Neuronal stem cell (in vitro differentiated cells): Measurements from ENCODE around the gene PACS2.

ENCODE experiments used
- DNase-seq: peaks from one replicate; pipeline ENCODE4 v3.0.0-alpha.2; 2013; ENCODE audit warnings: low spot score
- H2AFZ ChIP-seq: one replicate; pipeline ENCODE4 v1.6.1; 2013; ENCODE audit warnings: mild to moderate bottlenecking, low read length, inconsistent platforms
- H2AK5ac ChIP-seq: 2 replicates; pipeline ENCODE4 v1.6.1; 2013; ENCODE audit warnings: low read depth, mild to moderate bottlenecking, inconsistent platforms, low read length, moderate library complexity, mixed read lengths
- H2BK120ac ChIP-seq: 2 replicates; pipeline ENCODE4 v1.6.1; 2013; ENCODE audit warnings: low read depth, mild to moderate bottlenecking, inconsistent platforms, low read length, moderate library complexity, mixed read lengths
- H2BK12ac ChIP-seq: one replicate; pipeline ENCODE4 v1.6.1; 2013; ENCODE audit warnings: low read length, inconsistent platforms
- H2BK15ac ChIP-seq: 2 replicates; pipeline ENCODE4 v1.6.1; 2013; ENCODE audit warnings: mild to moderate bottlenecking, low read length, inconsistent platforms, mixed read lengths
- H2BK5ac ChIP-seq: one replicate; pipeline ENCODE4 v1.6.1; 2013; ENCODE audit warnings: inconsistent platforms, mild to moderate bottlenecking, low read length, moderate library complexity
- H3K14ac ChIP-seq: one replicate; pipeline ENCODE4 v1.6.1; 2013; ENCODE audit warnings: low read length, inconsistent platforms
- H3K18ac ChIP-seq: 2 replicates; pipeline ENCODE4 v1.6.1; 2013; ENCODE audit warnings: low read length, inconsistent platforms
- H3K23ac ChIP-seq: 2 replicates; pipeline ENCODE4 v1.6.1; 2013; ENCODE audit warnings: low read depth, mild to moderate bottlenecking, mixed read lengths, low read length, inconsistent platforms; ENCODE audit not compliant: poor library complexity
- H3K27ac ChIP-seq: replicated peaks from 3 replicates; pipeline ENCODE4 v1.5.1; 2013; ENCODE audit warnings: low read length, inconsistent platforms
- H3K27me3 ChIP-seq, 3 experiments: 2 replicates each; pipeline ENCODE4 v1.6.1; 2013; ENCODE audit warnings: low read length in 3 of 3, mild to moderate bottlenecking in 2 of 3, inconsistent platforms in 1 of 3, low read depth in 1 of 3, mixed read lengths in 1 of 3, moderate library complexity in 1 of 3; ENCODE audit not compliant: control insufficient read depth in 3 of 3, insufficient read depth in 3 of 3
- H3K36me3 ChIP-seq, 2 donors: replicated peaks in 1 of 2; 2 replicates each; pipeline ENCODE4 v1.6.1; 2013; ENCODE audit warnings: low read length in 2 of 2; ENCODE audit not compliant: control insufficient read depth in 2 of 2, insufficient read depth in 2 of 2
- H3K4ac ChIP-seq: 2 replicates; pipeline ENCODE4 v1.6.1; 2013; ENCODE audit warnings: inconsistent platforms, mild to moderate bottlenecking, low read length, moderate library complexity
- H3K4me1 ChIP-seq, 2 donors: 1 replicate in 1 of 2; 2 replicates in 1 of 2; pipeline ENCODE4 v1.6.1; 2013; ENCODE audit warnings: low read length in 2 of 2, low read depth in 1 of 2; ENCODE audit not compliant: control insufficient read depth in 2 of 2, insufficient read depth in 1 of 2
- H3K4me2 ChIP-seq: one replicate; pipeline ENCODE4 v1.6.1; 2013; ENCODE audit warnings: mild to moderate bottlenecking, low read length, inconsistent platforms; ENCODE audit not compliant: insufficient read depth, poor library complexity, severe bottlenecking
- H3K4me3 ChIP-seq, 2 donors: 2 replicates each; pipeline ENCODE4 v1.5.1; 2013; ENCODE audit warnings: low read length in 2 of 2, mild to moderate bottlenecking in 2 of 2, inconsistent platforms in 1 of 2, moderate library complexity in 1 of 2
- H3K79me1 ChIP-seq: one replicate; pipeline ENCODE4 v1.6.1; 2013; ENCODE audit warnings: low read depth, mild to moderate bottlenecking, inconsistent platforms, low read length, moderate library complexity
- H3K9ac ChIP-seq: one replicate; pipeline ENCODE4 v1.6.1; 2013; ENCODE audit warnings: mild to moderate bottlenecking, low read depth, low read length, inconsistent platforms; ENCODE audit not compliant: poor library complexity
- H3K9me3 ChIP-seq, 2 donors: replicated peaks in 1 of 2; 2 replicates each; pipeline versions ENCODE3 to v1.6.1; 2013; ENCODE audit warnings: low read length in 2 of 2, mild to moderate bottlenecking in 2 of 2, inconsistent platforms in 1 of 2, low read depth in 1 of 2, mixed read lengths in 1 of 2, moderate library complexity in 1 of 2; ENCODE audit not compliant: control insufficient read depth in 2 of 2, insufficient read depth in 1 of 2
- H4K8ac ChIP-seq: one replicate; pipeline ENCODE4 v1.6.1; 2013; ENCODE audit warnings: low read depth, mild to moderate bottlenecking, inconsistent platforms, low read length, moderate library complexity
- H4K91ac ChIP-seq: one replicate; pipeline ENCODE4 v1.6.1; 2013; ENCODE audit warnings: low read length, low read depth, mild to moderate bottlenecking, inconsistent platforms; ENCODE audit not compliant: poor library complexity
- WGBS, 2 donors: extraction: QIAGEN DNeasy Blood & Tissue Kit; methylation state at CpG; one replicate each; pipeline ENCODE4 v1.1.7; 2013; ENCODE audit warnings: missing lambda C conversion rate in 2 of 2, mixed read lengths in 1 of 2; ENCODE audit not compliant: insufficient read length in 2 of 2, insufficient replicate concordance in 1 of 2; ENCODE audit errors: extremely low coverage in 2 of 2; 5-methylcytosine and 5-hydroxymethylcytosine counted together

The PACS2 gene

GRCh38 chr14:105430565-105430964 lies 116.0 kb downstream of the PACS2 start:
- Histone ChIP-seq H4K8ac (no peak overlapping the region), H2BK120ac (no peak overlapping the region), H2BK15ac (no peak overlapping the region), H3K4me1 (peaks cover 0 to 4% of the 10 kb centered on the region in 2 donors), H3K18ac (no peak overlapping the region), H3K4ac (no peak overlapping the region), H3K36me3 (peaks cover 24 to 63% of the 10 kb centered on the region in 2 donors), H3K27me3 (no peaks in the 10 kb centered on the region), H3K14ac (no peak overlapping the region), H2AFZ (no peak overlapping the region), H3K79me1 (peaks cover 16% of the 10 kb centered on the region), H3K23ac (no peak overlapping the region), H3K4me3 (no peak overlapping the region), H3K9me3 (peaks cover 15 to 42% of the 10 kb centered on the region in 2 donors), H2BK5ac (no peak overlapping the region), H4K91ac (no peak overlapping the region), H3K4me2 (no peak overlapping the region), H3K27ac (no peak overlapping the region), H3K9ac (no peak overlapping the region), H2AK5ac (no peak overlapping the region), H2BK12ac (no peak overlapping the region)
- WGBS, 2 donors = no CpG with 5 or more reads among the region's 9 CpGs
- DNase-seq = no peak

GRCh38 chr14:105431256-105431655 lies 116.7 kb downstream of the PACS2 start:
- H3K4ac ChIP-seq = no peak overlapping the region
- H3K18ac ChIP-seq = no peak overlapping the region
- peaks cover 24 to 62% of the 10 kb centered on the region in 2 donors for H3K36me3 ChIP-seq
- no peak overlapping the region for H2BK15ac ChIP-seq
- no peak overlapping the region for H3K9ac ChIP-seq
- no peak overlapping the region for H3K23ac ChIP-seq
- no peak overlapping the region for H2AFZ ChIP-seq
- no peak overlapping the region for H2BK12ac ChIP-seq
- H2AK5ac ChIP-seq = no peak overlapping the region
- H3K4me3 ChIP-seq = no peak overlapping the region
- peaks cover 12% of the 10 kb centered on the region for H3K79me1 ChIP-seq
- peaks cover 0 to 4% of the 10 kb centered on the region in 2 donors for H3K4me1 ChIP-seq
- no peak overlapping the region for H3K4me2 ChIP-seq
- no peaks in the 10 kb centered on the region for H3K27me3 ChIP-seq
- peaks cover 15 to 42% of the 10 kb centered on the region in 2 donors for H3K9me3 ChIP-seq
- H2BK5ac ChIP-seq = no peak overlapping the region
- no peak overlapping the region for H3K14ac ChIP-seq
- no CpG with 5 or more reads among the region's 1 CpG for WGBS, 2 donors
- no peak overlapping the region for H4K91ac ChIP-seq
- H3K27ac ChIP-seq = no peak overlapping the region
- DNase-seq = no peak
- no peak overlapping the region for H4K8ac ChIP-seq
- no peak overlapping the region for H2BK120ac ChIP-seq

GRCh38 chr14:105432657-105433056 lies 118.1 kb downstream of the PACS2 start:
- Histone ChIP-seq H2BK12ac (no peak overlapping the region), H2AK5ac (no peak overlapping the region), H3K27ac (no peak overlapping the region), H3K79me1 (peaks cover 15% of the 10 kb centered on the region), H3K18ac (no peak overlapping the region), H3K9ac (no peak overlapping the region), H4K8ac (no peak overlapping the region), H3K4me1 (peaks cover 0 to 4% of the 10 kb centered on the region in 2 donors), H2BK120ac (no peak overlapping the region), H2AFZ (no peak overlapping the region), H3K4me3 (no peak overlapping the region), H3K4me2 (no peak overlapping the region), H3K4ac (no peak overlapping the region), H3K36me3 (peaks cover 19 to 62% of the 10 kb centered on the region in 2 donors), H4K91ac (no peak overlapping the region), H3K23ac (no peak overlapping the region), H2BK5ac (no peak overlapping the region), H3K9me3 (peaks cover 5 to 31% of the 10 kb centered on the region in 2 donors), H2BK15ac (no peak overlapping the region), H3K14ac (no peak overlapping the region), H3K27me3 (no peaks in the 10 kb centered on the region)
- WGBS, 2 donors = no CpG with 5 or more reads among the region's 12 CpGs
- no peak for DNase-seq

GRCh38 chr14:105433161-105433605 lies 118.6 kb downstream of the PACS2 start:
- no peak overlapping the region for H2BK15ac ChIP-seq
- H2BK5ac ChIP-seq = no peak overlapping the region
- no peak overlapping the region for H3K4me2 ChIP-seq
- peaks cover 5 to 26% of the 10 kb centered on the region in 2 donors for H3K9me3 ChIP-seq
- H2BK120ac ChIP-seq = no peak overlapping the region
- no peak overlapping the region for H3K14ac ChIP-seq
- no peaks in the 10 kb centered on the region for H3K27me3 ChIP-seq
- peak overlapping the region; percentile 22 for H3K23ac ChIP-seq
- WGBS, 2 donors = no CpG with 5 or more reads among the region's 17 CpGs
- peak overlapping the region; percentile 1 for H3K18ac ChIP-seq
- H3K79me1 ChIP-seq = peaks cover 21% of the 10 kb centered on the region
- H2BK12ac ChIP-seq = no peak overlapping the region
- no peak overlapping the region for H3K27ac ChIP-seq
- H3K36me3 ChIP-seq = peaks cover 16 to 62% of the 10 kb centered on the region in 2 donors
- no peak overlapping the region for H2AFZ ChIP-seq
- no peak overlapping the region for H4K91ac ChIP-seq
- DNase-seq = no peak
- peaks cover 0 to 4% of the 10 kb centered on the region in 2 donors for H3K4me1 ChIP-seq
- no peak overlapping the region for H4K8ac ChIP-seq
- no peak overlapping the region for H3K4ac ChIP-seq
- H3K9ac ChIP-seq = no peak overlapping the region
- H3K4me3 ChIP-seq = no peak overlapping the region
- no peak overlapping the region for H2AK5ac ChIP-seq
